ENCODE data around the gene PITPNM3.

The PITPNM3 gene

GRCh38 chr17:6531575-6531974 lies 24.8 kb downstream of the PITPNM3 start:
- H3K4me3 ChIP-seq (replicated peaks; ENCODE audit: low read depth, low read length) = no peak overlapping the region
- no peak for TF ChIP-seq CTCF (IDR thresholded peaks at IDR 0.05; ENCODE audit: low read depth, low read length, missing control alignments)
- no peak for DNase-seq (ENCODE audit: extremely low read depth, low read depth)

GRCh38 chr17:6530324-6530920 lies 25.9 kb downstream of the PITPNM3 start:
- H3K4me3 ChIP-seq (replicated peaks; ENCODE audit: low read depth, low read length) = no peak overlapping the region
- TF ChIP-seq CTCF (IDR thresholded peaks at IDR 0.05; ENCODE audit: low read depth, low read length, missing control alignments) = no peak
- no peak for DNase-seq (ENCODE audit: extremely low read depth, low read depth)

GRCh38 chr17:6528557-6528956 lies 27.8 kb downstream of the PITPNM3 start:
- DNase-seq (ENCODE audit: extremely low read depth, low read depth) = no peak
- TF ChIP-seq CTCF (IDR thresholded peaks at IDR 0.05; ENCODE audit: low read depth, low read length, missing control alignments) = no peak
- H3K4me3 ChIP-seq (replicated peaks; ENCODE audit: low read depth, low read length) = no peak overlapping the region

GRCh38 chr17:6526362-6527152 lies 29.8 kb downstream of the PITPNM3 start:
- H3K4me3 ChIP-seq (replicated peaks; ENCODE audit: low read depth, low read length) = no peak overlapping the region
- DNase-seq (ENCODE audit: extremely low read depth, low read depth) = no peak
- no peak for TF ChIP-seq CTCF (IDR thresholded peaks at IDR 0.05; ENCODE audit: low read depth, low read length, missing control alignments)

- DNase-seq (ENCODE audit: extremely low read depth, low read depth) = no peak
- TF ChIP-seq CTCF (IDR thresholded peaks at IDR 0.05; ENCODE audit: low read depth, low read length, missing control alignments) = no peak
Observed at GRCh38 chr17:6525731-6526130, 30.6 kb downstream of the PITPNM3 start.

GRCh38 chr17:6525141-6525540 lies 31.2 kb downstream of the PITPNM3 start:
- no peak overlapping the region for H3K4me3 ChIP-seq (replicated peaks; ENCODE audit: low read depth, low read length)
- TF ChIP-seq CTCF (IDR thresholded peaks at IDR 0.05; ENCODE audit: low read depth, low read length, missing control alignments) = no peak
- DNase-seq (ENCODE audit: extremely low read depth, low read depth) = no peak

More at GRCh38 chr17:6525731-6526130, 30.6 kb downstream of the PITPNM3 start:
- H3K4me3 ChIP-seq (replicated peaks; ENCODE audit: low read depth, low read length) = no peak overlapping the region
